NCI-H2227 (cell line): ENCODE measurements around the gene C4A.
"Not testable (repeated sequence)": the region's sequence is repeated elsewhere in the genome, so short reads cannot be mapped to it uniquely, and the experiment has no call there.

Experiments
- DNase-seq: peaks from one replicate; lab custom pipeline; 2025; ENCODE audit not compliant: unreplicated experiment; lab: John Stamatoyannopoulos, UW

The C4A gene

DNA sequence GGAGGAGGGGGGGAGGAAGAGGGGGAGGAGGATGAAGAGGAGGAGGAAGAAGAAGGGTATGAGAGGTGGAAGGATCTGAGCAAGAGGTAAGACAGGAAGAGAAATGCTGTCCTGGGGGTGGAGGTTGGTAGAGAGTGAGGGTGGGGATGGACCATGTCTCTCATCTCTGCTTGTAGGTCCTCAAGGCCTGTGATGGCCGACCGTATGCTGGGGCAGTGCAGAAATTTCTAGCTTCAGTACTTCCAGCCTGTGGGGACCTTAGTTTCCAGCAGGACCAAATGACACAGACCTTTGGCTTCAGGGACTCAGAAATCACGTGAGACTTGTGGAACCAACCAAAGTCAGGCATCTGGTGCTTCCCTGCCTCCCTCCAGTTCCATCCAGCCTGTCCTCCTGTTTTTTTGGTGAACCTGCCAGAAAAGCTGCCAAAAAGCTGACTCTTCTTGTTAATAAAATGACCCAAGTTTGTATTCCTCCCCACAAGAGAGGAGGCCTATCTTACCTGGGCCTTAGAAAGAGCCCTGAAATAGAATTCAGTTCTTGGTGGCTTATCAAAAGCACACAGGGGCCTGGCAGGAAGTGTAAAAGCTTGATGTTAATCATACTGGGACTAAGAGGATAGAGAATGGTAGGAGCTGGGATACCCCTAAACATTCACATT is 2.5 kb upstream of the C4A start:
- DNase-seq, result no peak

- DNase-seq, result not testable (repeated sequence)
Measured at GRCh38 chr6:31980195-31980876, 1.5 kb upstream of the C4A start.

GRCh38 chr6:31980998-31981397 is 859 bp upstream of the C4A start:
- not testable (repeated sequence) for DNase-seq

DNA sequence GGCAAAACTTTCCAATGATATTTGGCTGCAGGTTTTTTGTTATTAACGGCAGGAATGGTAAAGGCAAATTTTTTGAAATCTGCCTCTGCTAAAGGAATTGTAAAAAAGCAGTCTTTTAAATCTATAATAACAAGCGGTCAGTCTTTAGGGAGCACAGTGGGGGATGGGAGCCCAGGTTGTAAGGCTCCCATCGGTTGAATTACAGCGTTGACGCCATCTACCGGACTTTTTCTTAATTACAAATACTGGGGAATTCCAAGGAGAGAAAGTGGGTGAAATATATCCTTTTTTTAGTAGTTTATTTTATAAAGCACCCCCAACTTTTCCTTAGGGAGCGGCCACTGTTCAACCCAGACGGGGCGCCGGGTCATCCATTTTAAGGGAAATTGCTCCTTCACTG is 7.5 kb downstream of the C4A start:
- DNase-seq, result not testable (repeated sequence)

DNA sequence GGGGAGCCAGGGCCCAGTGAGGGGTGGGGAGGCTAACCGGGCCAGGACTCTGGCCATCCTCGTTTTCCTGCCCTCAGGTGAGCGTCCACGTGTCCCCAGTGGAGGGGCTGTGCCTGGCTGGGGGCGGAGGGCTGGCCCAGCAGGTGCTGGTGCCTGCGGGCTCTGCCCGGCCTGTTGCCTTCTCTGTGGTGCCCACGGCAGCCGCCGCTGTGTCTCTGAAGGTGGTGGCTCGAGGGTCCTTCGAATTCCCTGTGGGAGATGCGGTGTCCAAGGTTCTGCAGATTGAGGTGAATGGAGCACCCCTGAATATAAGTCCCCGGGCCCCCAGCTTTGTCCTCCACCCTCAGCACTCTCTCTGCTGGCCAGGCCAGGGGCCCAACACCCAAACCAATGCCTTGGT is 12.6 kb downstream of the C4A start:
- not testable (repeated sequence) for DNase-seq

DNA sequence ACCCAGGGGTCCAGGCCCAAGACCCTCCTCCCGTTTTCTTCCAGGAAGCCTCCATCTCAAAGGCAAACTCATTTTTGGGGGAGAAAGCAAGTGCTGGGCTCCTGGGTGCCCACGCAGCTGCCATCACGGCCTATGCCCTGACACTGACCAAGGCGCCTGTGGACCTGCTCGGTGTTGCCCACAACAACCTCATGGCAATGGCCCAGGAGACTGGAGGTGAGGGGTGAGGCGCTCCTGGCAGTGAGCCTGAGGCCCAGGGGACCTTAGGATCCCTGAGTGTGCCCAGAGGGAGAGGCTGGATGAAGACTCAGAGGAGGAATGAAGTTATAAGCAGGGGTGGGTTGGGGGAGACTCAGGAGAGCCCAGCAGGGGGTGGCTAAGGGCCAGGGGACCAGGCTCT is 14.5 kb downstream of the C4A start:
- DNase-seq, result not testable (repeated sequence)

GRCh38 chr6:32002546-32003268 is 20.9 kb downstream of the C4A start:
- not testable (repeated sequence) for DNase-seq

DNA sequence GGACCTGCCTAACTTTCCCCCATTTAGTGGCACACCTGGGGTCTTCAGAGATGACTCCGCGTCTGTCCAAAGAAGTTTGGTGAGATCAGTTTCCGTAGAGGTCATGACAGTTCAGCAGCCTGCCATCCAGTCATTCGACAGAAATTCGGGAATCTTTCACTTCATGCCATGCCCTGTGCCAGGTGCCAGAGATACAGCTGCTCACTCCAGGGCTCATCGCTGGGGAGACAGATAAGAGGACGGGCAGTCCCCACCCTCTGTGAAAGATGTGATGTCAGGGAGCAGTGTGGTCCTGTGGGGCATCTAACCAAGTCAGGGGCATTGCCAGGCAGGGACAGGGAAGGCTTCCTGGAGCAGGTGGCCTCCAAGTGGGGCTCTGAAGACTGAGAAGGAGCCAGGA is 21.4 kb downstream of the C4A start:
- DNase-seq, result not testable (repeated sequence)

DNA sequence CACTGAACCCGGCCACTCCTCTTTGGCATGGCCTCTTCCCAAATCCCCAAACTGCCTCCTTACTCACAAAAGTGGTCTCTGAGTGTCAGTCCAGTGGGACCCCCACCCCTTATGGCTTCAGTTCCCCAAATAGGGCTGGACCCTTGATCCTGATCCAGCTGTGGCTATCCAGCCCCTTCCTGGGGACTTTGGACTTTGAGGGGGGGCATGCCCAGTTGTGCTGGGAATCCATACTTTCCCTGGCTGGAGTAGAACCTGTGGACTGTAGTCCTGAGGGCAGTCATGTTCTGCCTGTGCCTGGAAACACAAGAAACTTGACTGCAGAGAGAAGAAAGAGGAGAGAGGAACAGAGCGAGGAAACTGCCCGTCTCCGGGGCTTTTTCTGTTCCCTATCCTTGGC is 22.5 kb downstream of the C4A start:
- DNase-seq, result not testable (repeated sequence)

DNA sequence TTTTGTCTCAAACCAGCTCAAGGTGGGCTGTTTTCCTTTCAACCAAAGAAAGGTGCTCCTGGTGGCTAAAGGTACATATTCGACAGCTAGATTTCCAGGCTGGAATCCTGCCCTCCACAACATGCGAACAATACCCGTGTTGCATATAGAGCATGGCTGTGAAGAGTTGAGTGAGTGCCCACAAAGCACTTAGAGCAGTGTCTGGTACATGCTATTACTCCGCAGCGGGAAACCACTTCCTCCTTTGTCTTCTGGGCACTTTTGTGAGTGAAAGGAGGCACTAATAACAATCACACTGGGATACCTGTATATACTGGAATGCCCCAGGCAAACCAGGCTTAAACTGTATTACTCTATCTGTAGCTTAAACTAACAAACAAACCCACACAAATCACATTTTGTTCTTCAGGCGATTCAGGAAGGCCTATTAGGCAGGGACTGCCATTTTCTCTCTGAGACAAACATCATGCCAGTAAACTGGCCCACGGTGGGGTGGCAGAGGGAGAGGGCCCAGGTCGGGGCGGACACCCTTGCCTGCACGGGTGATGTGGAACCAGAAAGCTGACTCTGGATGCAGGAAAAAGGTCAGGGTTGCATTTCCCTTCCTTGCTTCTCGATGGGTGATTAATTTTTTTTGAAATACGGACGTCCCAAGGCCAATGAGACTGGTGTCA is 23.1 kb downstream of the C4A start:
- not testable (repeated sequence) for DNase-seq

DNA sequence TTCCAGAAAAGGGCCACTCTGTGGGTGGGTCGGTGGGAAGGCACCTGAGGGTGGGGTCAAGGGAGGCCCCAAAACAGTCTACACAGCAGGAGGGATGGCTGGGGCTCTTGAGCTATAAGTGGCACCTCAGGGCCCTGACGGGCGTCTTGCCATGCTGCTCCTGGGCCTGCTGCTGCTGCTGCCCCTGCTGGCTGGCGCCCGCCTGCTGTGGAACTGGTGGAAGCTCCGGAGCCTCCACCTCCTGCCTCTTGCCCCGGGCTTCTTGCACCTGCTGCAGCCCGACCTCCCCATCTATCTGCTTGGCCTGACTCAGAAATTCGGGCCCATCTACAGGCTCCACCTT is 23.7 kb downstream of the C4A start:
- DNase-seq, result not testable (repeated sequence)

- not testable (repeated sequence) for DNase-seq
Measured at GRCh38 chr6:32005991-32006529, 24.2 kb downstream of the C4A start.

GRCh38 chr6:32007086-32007485 is 25.2 kb downstream of the C4A start:
- DNase-seq, result not testable (repeated sequence)

- not testable (repeated sequence) for DNase-seq
Measured at GRCh38 chr6:32008037-32008436, 26.2 kb downstream of the C4A start.

DNA sequence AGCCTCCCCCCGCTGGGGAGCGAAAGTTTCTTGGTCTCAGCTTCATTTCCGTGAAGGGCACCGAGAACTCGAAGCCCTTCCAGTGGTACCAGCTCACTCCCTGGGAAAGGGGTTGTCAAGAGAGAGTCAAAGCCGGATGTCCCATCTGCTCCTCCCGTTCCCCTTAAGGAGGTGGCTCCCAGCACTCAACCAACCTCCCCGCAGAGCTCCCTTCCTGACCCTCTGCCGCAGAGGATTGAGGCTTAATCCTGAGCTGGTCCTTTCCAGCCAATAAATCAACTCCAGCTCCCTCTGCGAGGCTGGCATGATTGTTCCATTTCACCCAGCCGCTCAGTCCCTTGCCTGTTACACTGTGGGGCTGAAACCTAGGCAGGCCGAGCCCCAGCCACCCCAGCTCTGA is 26.8 kb downstream of the C4A start:
- DNase-seq, result not testable (repeated sequence)

- DNase-seq, result not testable (repeated sequence)
Measured at GRCh38 chr6:32009537-32009936, 27.7 kb downstream of the C4A start.

- not testable (repeated sequence) for DNase-seq
Measured at GRCh38 chr6:32010856-32011530, 29.1 kb downstream of the C4A start.

DNA sequence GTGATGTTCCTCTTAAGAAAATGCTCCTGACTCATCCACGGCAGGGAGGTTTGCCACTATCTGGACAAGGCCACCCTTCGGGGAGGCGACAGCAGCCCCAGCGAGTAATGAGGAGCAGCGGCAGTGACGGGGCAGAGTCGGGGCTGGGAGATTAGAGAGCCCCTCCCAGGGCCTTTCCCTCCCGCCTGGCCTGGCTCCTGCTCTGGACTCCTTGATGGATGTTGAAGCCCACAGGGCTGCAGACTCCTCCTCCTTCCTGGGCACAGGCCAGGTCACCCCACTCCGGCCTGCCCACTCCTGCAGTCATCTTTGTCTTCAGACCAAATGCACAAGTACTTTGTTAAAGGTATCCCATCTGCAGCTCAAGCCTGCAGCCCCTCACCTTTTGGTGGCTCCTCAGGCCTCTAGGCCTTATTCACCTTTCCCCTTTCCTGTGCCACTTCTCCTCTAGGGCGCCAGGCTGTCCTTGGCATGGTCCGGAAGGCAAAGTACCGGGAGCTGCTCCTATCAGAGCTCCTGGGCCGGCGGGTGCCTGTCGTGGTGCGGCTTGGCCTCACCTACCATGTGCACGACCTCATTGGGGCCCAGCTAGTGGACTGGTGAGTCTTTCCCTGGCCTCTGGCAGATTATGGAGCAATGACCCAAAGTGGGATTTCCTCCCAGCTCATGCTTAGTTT is 31.2 kb downstream of the C4A start:
- not testable (repeated sequence) for DNase-seq

GRCh38 chr6:32013738-32014137 is 31.9 kb downstream of the C4A start:
- DNase-seq, result not testable (repeated sequence)

GRCh38 chr6:32014547-32014946 is 32.7 kb downstream of the C4A start, which contains the start of gene C4B:
Gene C4B (plus strand): TSS chr6:32014795. CDS start chr6:32014846, 51 bp downstream.
- DNase-seq, result not testable (repeated sequence)
